Skin epidermis (tissue), 12 donors: ENCODE measurements around the gene RAX2.

ENCODE experiments used
- H3K27ac ChIP-seq, 21 experiments: fragments of 200-600 bp; sonication (generic) in 11 of 21; one replicate each; pipeline ENCODE4 v1.5.0; 2020; ENCODE audit warnings: mild to moderate bottlenecking in 3 of 21, inconsistent platforms in 2 of 21, moderate library complexity in 2 of 21
- H3K4me3 ChIP-seq, 7 experiments: fragments of 200-600 bp; sonication (generic) in 2 of 7; one replicate each; pipeline ENCODE4 v1.5.0; 2020; ENCODE audit warnings: inconsistent platforms in 2 of 7, mild to moderate bottlenecking in 2 of 7, moderate library complexity in 1 of 7

The RAX2 gene

DNA sequence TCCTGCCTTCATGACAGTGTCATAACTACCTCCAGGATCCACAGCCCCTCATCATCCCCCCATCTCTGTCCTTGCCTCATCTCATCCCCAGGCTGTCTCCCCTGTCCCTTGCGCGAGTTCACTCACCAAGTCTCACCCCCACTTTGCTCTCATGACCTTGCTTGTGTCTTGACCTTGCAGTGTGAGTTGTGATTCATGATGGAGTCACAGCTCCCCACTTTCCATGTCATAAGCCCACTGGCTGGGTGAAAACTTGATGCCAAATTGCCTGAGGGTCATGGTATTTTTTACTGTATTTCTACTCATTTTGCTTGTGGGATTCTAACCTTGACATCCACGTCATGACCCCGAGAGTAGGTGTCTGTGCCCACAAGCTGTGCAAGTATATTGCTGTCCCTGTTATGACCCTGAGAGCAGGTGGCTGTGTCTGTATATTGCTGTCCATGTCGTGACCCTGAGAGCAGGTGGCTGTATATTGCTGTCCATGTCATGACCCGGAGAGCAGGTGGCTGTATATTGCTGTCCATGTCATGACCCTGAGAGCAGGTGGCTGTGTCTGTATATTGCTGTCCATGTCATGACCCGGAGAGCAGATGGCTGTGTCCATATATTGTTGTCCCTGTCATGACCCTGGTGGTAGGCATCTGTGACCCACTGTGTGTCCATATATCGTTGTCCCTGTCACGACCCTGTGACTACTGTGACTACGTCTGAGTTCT lies 34.4 kb downstream of the RAX2 start:
- Histone ChIP-seq H3K4me3 (no peak overlapping the region), H3K27ac (no peak overlapping the region)

- no peak overlapping the region for H3K27ac ChIP-seq
- H3K4me3 ChIP-seq: no peak overlapping the region
These were observed 35.8 kb downstream of the RAX2 start for GRCh38 chr19:3736106-3736724.

DNA sequence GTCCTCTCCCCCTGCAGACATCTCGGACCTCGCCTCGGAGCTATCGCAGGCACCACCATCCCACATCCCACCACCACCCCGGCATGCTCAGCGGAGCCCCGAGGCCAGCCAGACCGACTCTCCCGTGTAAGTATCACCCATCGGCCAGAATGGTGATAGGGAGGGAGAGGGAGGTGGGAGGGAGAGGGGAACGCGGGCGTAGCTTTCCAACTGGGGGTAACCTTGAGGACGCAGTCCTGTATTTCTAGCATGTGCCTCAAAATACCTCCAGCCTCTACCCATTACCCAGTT lies 37.8 kb downstream of the RAX2 start:
- H3K4me3 ChIP-seq: no peak overlapping the region
- no peak overlapping the region for H3K27ac ChIP-seq

GRCh38 chr19:3733549-3734309 lies 38.3 kb downstream of the RAX2 start:
- Histone ChIP-seq H3K4me3 (no peak overlapping the region), H3K27ac (no peak overlapping the region)

DNA sequence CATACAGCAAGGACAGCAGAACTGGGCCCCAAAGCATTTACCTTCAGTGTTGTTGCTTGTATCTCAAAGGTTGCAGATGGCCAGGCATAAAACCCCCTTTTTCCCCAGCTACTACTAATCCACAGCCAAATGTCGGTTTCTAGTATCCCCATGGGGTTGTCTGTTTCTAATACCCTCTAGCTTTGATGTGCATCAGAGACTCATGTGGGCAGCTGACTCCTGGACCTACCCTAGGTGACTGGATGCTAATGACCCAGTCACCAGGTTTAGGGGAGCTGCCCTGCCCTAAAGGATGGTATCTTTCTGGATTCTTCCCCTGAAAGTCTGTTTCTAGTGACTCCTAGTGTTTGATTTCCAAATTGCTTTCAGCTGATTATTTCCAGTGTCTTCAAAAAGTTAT lies 39.9 kb downstream of the RAX2 start:
- H3K27ac ChIP-seq: no peak overlapping the region
- H3K4me3 ChIP-seq: no peak overlapping the region

DNA sequence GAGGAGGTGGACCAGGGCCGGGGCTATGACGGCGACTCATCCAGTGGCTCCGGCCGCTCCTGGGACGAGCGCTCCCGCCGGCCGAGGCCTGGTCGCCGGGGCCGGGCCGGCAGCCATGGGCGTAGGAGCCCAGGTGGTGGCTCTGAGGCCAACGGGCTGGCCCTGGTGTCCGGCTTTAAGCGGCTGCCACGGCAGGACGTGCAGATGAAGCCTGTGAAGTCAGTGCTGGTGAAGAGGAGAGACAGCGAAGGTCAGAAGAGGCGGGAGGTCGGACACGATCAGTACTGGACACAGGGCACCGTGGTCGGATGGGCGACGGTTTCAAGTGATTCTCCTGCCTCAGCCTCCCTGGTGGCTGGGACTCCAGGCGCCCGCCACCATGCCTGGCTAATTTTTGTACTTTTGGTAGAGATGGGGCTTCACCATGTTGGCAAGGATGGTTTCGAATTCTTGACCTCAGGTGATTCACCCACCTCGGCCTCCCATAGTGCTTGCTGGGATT lies 41.5 kb downstream of the RAX2 start:
- Histone ChIP-seq H3K27ac (no peak overlapping the region), H3K4me3 (no peak overlapping the region)

DNA sequence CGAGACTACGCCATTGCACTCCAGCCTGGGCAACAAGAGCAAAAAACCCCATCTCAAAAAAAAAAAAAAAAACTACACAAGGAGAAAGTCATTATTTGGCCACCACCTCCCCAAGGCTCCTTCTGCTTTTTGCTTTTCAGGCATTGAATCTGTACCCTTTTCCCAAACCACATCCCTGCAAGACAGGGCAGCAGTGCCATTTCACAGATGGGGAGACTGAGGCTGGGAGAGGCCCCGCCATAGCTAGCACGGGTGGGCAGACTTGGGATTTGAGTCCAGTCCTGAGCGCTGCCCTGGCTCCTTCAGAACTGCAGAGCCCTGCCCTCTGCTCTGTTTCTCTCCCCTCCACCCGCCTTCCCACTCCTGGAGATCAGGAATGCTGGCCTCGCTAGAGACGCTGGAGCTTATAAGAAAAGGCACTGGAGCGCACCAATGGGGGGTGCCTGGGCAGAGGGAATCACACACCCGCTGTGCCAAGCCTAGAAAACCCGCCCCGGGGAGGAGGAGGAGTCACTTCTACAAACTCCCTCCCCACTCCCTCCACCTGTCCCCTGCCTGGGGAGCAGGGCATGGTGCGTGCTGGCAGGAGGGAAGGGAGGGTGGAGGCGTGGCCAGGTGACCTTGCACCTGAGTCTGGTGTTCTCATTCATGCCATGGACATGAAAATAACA lies 46.3 kb downstream of the RAX2 start:
- no peak overlapping the region for H3K27ac ChIP-seq

DNA sequence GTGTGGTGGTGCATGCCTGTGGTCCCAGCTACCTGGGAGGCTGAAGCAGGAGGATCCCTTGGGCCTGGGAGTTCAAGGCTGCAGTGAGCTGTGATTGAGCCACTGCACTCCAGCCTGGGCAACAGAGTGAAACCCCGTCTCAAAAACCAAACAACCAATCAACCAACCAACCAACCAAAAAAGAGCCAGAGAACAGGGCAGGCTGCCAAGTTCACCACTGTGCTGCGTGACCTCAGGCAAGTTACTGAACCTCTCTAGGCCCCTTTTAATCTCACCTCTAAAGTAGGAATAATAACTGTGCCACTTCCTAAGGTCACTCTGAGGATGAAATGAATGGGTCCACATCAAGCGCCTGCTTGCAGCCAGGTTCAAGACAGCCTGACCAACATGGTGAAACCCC lies 46.9 kb downstream of the RAX2 start:
- Histone ChIP-seq H3K27ac (no peak overlapping the region), H3K4me3 (no peak overlapping the region)

More for the DNA sequence above, 46.3 kb downstream of the RAX2 start:
- no peak overlapping the region for H3K4me3 ChIP-seq

- no peak overlapping the region for H3K27ac ChIP-seq
- H3K4me3 ChIP-seq: no peak overlapping the region
These were observed 48.1 kb downstream of the RAX2 start for GRCh38 chr19:3723883-3724282.

DNA sequence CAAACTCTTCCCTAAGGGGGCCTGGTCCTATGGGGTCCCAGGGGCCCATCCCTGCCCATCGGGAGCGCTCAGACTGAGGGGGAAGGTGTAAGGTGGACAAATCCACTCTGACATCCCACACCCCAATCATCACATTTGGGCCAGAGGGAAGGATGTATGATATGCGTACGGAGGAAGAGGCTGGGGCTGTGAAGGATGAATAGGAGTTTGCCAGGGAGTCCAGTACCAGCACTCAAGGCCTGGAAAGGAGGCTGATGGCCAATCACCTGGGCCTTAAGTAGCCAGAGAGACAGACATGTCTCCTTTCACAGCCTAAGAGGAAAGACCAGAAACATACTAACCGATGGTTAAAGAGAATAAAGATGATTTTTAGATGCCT lies 48.9 kb downstream of the RAX2 start:
- no peak overlapping the region for H3K27ac ChIP-seq
- H3K4me3 ChIP-seq: no peak overlapping the region

DNA sequence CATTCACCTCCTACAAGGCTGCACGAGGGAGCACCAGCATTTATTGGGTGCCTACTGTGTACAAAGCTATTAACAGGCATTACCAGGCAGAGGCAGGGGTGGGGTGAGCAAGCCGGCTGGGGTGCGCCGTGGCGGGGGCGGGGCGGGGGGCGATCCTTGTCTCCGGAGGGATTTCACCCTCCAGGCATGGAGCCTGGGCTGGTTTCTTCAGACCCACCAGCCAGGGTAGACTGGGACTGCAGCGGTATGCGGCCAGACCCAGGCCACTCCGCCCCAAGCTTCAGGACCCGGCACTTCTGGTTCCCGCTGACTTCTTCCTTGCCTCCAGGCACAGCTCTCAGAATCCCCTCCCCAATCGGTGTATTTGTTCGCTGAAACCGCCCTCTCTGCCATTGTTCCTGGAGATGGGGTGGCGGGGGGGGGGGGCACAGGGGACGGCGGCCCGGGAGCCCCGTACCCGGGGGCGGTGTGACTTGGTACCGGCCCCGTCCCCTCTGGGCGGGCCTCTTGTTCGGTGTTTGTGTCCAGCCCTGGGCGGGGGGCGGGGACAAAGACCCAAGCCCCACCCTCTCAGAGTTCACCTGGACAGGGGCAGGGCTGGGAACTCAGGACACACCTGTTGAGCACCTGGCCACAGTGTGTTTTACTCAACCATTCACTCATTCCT lies 49.5 kb downstream of the RAX2 start:
- peak overlapping the region in 1 of 7 experiments; percentile 2 for H3K4me3 ChIP-seq
- H3K27ac ChIP-seq: no peak overlapping the region

- no peak overlapping the region for H3K27ac ChIP-seq
These were observed 50.1 kb downstream of the RAX2 start for GRCh38 chr19:3721887-3722442.

GRCh38 chr19:3721131-3721886 lies 50.7 kb downstream of the RAX2 start:
- H3K27ac ChIP-seq: no peak overlapping the region
- H3K4me3 ChIP-seq: peak overlapping the region in 5 of 7 experiments; percentile 0 to 26 (median 6)

More at GRCh38 chr19:3721887-3722442, 50.1 kb downstream of the RAX2 start:
- peak overlapping the region in 5 of 7 experiments; percentile 0 to 26 (median 6) for H3K4me3 ChIP-seq

DNA sequence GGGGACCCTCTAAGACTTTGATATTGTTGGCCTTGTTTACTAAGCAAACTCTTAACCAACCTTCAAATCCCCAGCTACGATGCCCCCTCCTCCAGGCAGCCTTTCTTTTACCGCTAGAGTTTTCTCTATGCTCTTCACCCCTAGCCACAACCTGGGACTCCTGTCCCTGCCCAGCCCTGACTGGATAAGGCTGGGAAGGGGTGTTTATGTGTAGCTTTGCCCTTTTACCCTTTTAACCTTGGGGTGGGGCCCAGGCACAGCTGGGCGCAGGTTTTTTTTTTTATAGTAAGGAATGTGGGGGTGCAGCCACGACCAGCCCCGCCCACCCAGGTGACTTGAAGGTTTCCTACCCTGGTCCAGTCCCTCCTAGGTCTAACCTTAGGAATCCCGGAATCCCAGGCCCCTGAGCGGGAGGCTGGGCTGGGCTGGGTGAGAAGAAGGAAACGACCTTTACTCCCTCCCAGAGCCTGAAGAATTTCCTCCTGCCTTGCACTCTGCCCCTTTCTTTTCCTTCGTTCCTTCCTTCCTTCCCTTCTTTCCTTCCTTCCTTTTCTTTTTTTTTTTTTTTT lies 51.6 kb downstream of the RAX2 start:
- H3K4me3 ChIP-seq: no peak overlapping the region
- H3K27ac ChIP-seq: no peak overlapping the region

DNA sequence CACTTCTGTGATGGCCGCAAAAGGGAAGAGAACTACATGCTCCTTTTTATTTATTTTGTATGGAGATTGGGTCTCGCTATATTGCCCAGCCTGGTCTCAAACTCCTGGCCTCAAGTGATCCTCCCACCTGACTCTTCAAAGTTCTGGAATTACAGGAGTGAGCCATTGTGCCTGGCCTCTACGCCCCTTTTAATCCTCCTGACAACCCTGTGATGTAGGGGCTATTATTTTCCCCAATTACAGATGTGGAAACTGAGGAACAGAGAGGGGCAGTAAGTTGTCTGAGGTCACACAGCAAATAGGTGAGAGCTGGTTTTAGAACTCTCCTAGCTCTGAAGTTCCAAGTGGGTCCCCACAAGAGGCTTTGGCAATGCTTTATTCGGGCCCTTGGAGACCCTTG lies 52.2 kb downstream of the RAX2 start:
- H3K27ac ChIP-seq: no peak overlapping the region
- no peak overlapping the region for H3K4me3 ChIP-seq
